SH-SY5Y (cell line): Measurements from ENCODE around the gene LRRC8C.

Experiments used
- GATA2 ChIP-seq: IDR thresholded peaks from 2 replicates; pipeline ENCODE4 v1.6.1; 2011; ENCODE audit warnings: mild to moderate bottlenecking, low read depth, low read length
- GATA3 ChIP-seq: IDR thresholded peaks from 2 replicates; pipeline ENCODE4 v1.6.1; 2011; ENCODE audit warnings: low read depth, mild to moderate bottlenecking, low read length, moderate library complexity

- TF ChIP-seq GATA3 = no peak
- no peak for TF ChIP-seq GATA2
Observed at GRCh38 chr1:89739013-89739843, 106.3 kb downstream of the LRRC8C start.
